ENCODE data around the gene RETREG3.

Gene RETREG3

GRCh38 chr17:42608305-42609181, 631 bp downstream of the RETREG3 start:
- TF ChIP-seq, protein P1, sequence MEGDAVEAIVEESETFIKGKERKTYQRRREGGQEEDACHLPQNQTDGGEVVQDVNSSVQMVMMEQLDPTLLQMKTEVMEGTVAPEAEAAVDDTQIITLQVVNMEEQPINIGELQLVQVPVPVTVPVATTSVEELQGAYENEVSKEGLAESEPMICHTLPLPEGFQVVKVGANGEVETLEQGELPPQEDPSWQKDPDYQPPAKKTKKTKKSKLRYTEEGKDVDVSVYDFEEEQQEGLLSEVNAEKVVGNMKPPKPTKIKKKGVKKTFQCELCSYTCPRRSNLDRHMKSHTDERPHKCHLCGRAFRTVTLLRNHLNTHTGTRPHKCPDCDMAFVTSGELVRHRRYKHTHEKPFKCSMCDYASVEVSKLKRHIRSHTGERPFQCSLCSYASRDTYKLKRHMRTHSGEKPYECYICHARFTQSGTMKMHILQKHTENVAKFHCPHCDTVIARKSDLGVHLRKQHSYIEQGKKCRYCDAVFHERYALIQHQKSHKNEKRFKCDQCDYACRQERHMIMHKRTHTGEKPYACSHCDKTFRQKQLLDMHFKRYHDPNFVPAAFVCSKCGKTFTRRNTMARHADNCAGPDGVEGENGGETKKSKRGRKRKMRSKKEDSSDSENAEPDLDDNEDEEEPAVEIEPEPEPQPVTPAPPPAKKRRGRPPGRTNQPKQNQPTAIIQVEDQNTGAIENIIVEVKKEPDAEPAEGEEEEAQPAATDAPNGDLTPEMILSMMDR (conservative IDR thresholded peaks at IDR 0.05), result no peak
- H3K27ac ChIP-seq, result peak overlapping the region; percentile 81

- TF ChIP-seq, protein P1 (conservative IDR thresholded peaks at IDR 0.05), result no peak
- H3K27ac ChIP-seq, result peak overlapping the region; percentile 81
These were observed 1.4 kb downstream of the RETREG3 start for GRCh38 chr17:42607769-42608168.

DNA sequence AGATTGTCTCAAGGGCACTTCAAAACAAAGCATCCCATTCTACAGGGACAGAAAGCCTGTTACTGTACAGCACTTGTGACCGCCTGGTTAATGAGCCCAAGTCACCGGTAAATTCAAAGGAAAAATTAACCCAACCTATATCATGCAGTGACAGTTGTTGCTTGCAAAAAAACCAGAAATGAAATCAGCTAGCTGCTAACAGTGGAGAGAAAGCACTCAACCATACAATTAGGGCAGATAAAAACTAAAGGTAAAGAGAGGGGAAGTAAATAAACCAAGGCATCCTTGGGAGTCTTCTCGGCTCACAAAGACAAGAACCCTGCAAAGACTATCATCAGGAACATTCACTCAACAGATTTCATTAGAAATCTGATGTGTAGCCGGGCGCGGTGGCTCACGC, 5.9 kb downstream of the RETREG3 start:
- TF ChIP-seq, protein P1 (conservative IDR thresholded peaks at IDR 0.05), result no peak
- H3K27ac ChIP-seq, result no peak overlapping the region

- no peak overlapping the region for H3K27ac ChIP-seq
- TF ChIP-seq, protein P1 (conservative IDR thresholded peaks at IDR 0.05), result no peak
These were observed 10.3 kb downstream of the RETREG3 start for GRCh38 chr17:42598905-42599304.

DNA sequence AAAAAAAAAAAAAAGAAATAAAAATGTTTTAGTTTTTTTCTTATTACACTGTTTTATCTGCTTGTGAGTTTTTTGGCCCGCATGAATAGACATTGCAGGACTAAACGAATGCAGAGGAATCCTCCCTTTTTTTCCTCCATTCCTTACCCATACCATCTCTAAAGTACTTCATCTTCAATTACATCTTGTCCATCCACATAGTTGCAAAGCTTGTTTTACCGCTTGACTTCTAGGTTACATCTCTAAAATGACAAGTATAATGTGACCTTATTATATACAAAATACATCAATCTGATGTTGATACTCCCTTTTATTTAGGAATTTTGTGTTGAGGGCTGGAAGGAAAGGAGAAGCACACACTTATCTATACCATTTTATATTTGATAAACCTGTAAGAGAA, 12.8 kb downstream of the RETREG3 start:
- H3K27ac ChIP-seq, result no peak overlapping the region

GRCh38 chr17:42591411-42591810, 17.8 kb downstream of the RETREG3 start:
- no peak overlapping the region for H3K27ac ChIP-seq
- TF ChIP-seq, protein P1 (conservative IDR thresholded peaks at IDR 0.05), result no peak

More for the DNA sequence above, 12.8 kb downstream of the RETREG3 start:
- TF ChIP-seq, protein P1 (conservative IDR thresholded peaks at IDR 0.05), result no peak

DNA sequence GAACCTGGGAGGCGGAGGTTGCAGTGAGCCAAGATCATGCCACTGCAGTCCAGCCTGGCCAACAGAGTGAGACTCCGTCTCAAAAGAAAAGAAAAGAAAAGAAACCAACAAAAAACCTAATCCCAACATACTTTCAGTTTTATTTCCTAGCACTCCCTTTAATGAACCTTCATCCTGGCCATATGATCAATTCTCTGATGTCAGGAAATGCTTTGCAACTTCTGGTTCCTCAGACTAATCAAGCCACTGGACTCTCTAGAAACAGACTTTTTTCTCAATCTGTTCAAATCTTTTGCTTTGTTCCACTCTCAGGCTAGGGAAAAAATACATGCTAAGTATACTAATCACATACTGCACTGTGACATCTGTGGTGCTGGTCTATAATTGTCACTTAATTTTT, 18.3 kb downstream of the RETREG3 start:
- TF ChIP-seq, protein P1 (conservative IDR thresholded peaks at IDR 0.05), result no peak
- no peak overlapping the region for H3K27ac ChIP-seq
